Keratinocyte (primary cell): ENCODE data around the gene BTBD6. TPM values are rescaled to one million over a fixed set of nuclear protein-coding genes. Genes with fewer than 3 reads are reported as not detected.

Source experiments
- DNase-seq: peaks from one replicate; pipeline ENCODE4 v3.0.0-alpha.2; 2011; ENCODE audit warnings: low read depth, missing footprints, low spot score
- FAIRE-seq: peaks from 2 replicates; lab custom pipeline; 2011; peaks lifted over from hg19 to GRCh38; lab: Jason Lieb, UNC
- H2AFZ ChIP-seq: 2 replicates; pipeline ENCODE4 v1.6.0; 2012; ENCODE audit warnings: low read length, control low read depth, inconsistent platforms; ENCODE audit not compliant: control insufficient read depth
- H3K27ac ChIP-seq: 2 replicates; pipeline ENCODE4 v1.5.1; 2011; ENCODE audit warnings: low read length; ENCODE audit not compliant: control insufficient read depth, insufficient read depth
- H3K27me3 ChIP-seq: 3 replicates; pipeline ENCODE4 v1.6.0; 2011; ENCODE audit warnings: low read length; ENCODE audit not compliant: control insufficient read depth, insufficient read depth; ENCODE audit errors: extremely low read depth
- H3K36me3 ChIP-seq, 2 experiments: 2 replicates in 1 of 2; 3 replicates in 1 of 2; pipeline ENCODE4 v1.5.1; 2011; ENCODE audit warnings: low read length in 2 of 2, mild to moderate bottlenecking in 1 of 2; ENCODE audit not compliant: control insufficient read depth in 2 of 2, insufficient read depth in 2 of 2; ENCODE audit errors: extremely low read depth in 1 of 2
- H3K4me1 ChIP-seq: 3 replicates; pipeline ENCODE4 v1.5.1; 2011; ENCODE audit warnings: low read length; ENCODE audit not compliant: control insufficient read depth, insufficient read depth; ENCODE audit errors: extremely low read depth
- H3K4me2 ChIP-seq: 3 replicates; pipeline ENCODE4 v1.6.0; 2011; ENCODE audit warnings: low read depth, low read length; ENCODE audit not compliant: control insufficient read depth, insufficient read depth; ENCODE audit errors: extremely low read depth
- H3K4me3 ChIP-seq, 3 experiments: fragments of 200-600 bp in 1 of 3; sonication (generic) in 1 of 3; 2 replicates in 2 of 3; 3 replicates in 1 of 3; pipeline ENCODE4 v1.5.1; 2011 to 2016; ENCODE audit warnings: low read length in 3 of 3, mild to moderate bottlenecking in 3 of 3, control low read depth in 2 of 3, inconsistent platforms in 1 of 3, low read depth in 1 of 3, mixed read lengths in 1 of 3, mixed run types in 1 of 3, moderate library complexity in 1 of 3; ENCODE audit not compliant: control insufficient read depth in 2 of 3, insufficient read depth in 2 of 3; ENCODE audit errors: extremely low read depth in 1 of 3
- H3K79me2 ChIP-seq: 2 replicates; pipeline ENCODE4 v1.6.0; 2012; ENCODE audit warnings: low read length; ENCODE audit not compliant: control insufficient read depth, insufficient read depth
- H3K9ac ChIP-seq: 3 replicates; pipeline ENCODE4 v1.6.0; 2011; ENCODE audit warnings: low read length; ENCODE audit not compliant: control insufficient read depth, insufficient read depth; ENCODE audit errors: extremely low read depth
- H3K9me1 ChIP-seq: 3 replicates; pipeline ENCODE4 v1.6.0; 2011; ENCODE audit warnings: low read length; ENCODE audit not compliant: control insufficient read depth, insufficient read depth; ENCODE audit errors: extremely low read depth
- H3K9me3 ChIP-seq: 2 replicates; pipeline ENCODE4 v1.5.1; 2012; ENCODE audit warnings: low read depth, low read length; ENCODE audit not compliant: control insufficient read depth
- H4K20me1 ChIP-seq: 3 replicates; pipeline ENCODE4 v1.6.0; 2011; ENCODE audit warnings: low read length; ENCODE audit not compliant: control insufficient read depth, insufficient read depth; ENCODE audit errors: extremely low read depth
- EZH2 ChIP-seq: IDR thresholded peaks from one replicate; pipeline ENCODE4 v1.6.1; 2012; ENCODE audit warnings: inconsistent platforms, mild to moderate bottlenecking, low read length, moderate library complexity
- dilution Hi-C: fragments of 300-500 bp; cut with MboI; formaldehyde crosslinking; loops from one replicate; pipeline ENCODE4 v1.7.0; 2020; ENCODE audit warnings: low sequenced_read_pairs; ENCODE audit not compliant: extremely low pct_ligation_motif_present
- polyA plus RNA-seq, 5 experiments: library from polyadenylated mRNA; depleted of rRNA in 3 of 5; stranded (reverse) in 3 of 5; stranded (forward) in 1 of 5; unstranded in 1 of 5; fragments of >200 nt; gene quantifications; 1 replicate in 1 of 5; 2 replicates in 3 of 5; 3 replicates in 1 of 5; pipeline versions ENCODE4 v1.2.1 to v1.2.3, GENCODE V29; 2011 to 2012; ENCODE audit warnings: missing spikeins in 2 of 5, low read depth in 1 of 5, low replicate concordance in 1 of 5
- TF ChIP-seq, protein P1 (sequence below), 3 experiments: IDR thresholded peaks in 1 of 3; conservative IDR thresholded peaks in 1 of 3; optimal IDR thresholded peaks in 1 of 3; 2 replicates in 2 of 3; 3 replicates in 1 of 3; pipeline versions ENCODE3 to v1.5.1; 2011; ENCODE audit warnings: low read length in 3 of 3, mild to moderate bottlenecking in 3 of 3, moderate library complexity in 2 of 3, control low read depth in 1 of 3, inconsistent platforms in 1 of 3; ENCODE audit not compliant: insufficient read depth in 2 of 3; ENCODE audit errors: extremely low read depth in 1 of 3

BTBD6 gene
- polyA plus RNA-seq, 1 donor (not counting 4 experiments of a cell fraction or from before 2014, with no cell fraction given) = 22.2 TPM

DNA sequence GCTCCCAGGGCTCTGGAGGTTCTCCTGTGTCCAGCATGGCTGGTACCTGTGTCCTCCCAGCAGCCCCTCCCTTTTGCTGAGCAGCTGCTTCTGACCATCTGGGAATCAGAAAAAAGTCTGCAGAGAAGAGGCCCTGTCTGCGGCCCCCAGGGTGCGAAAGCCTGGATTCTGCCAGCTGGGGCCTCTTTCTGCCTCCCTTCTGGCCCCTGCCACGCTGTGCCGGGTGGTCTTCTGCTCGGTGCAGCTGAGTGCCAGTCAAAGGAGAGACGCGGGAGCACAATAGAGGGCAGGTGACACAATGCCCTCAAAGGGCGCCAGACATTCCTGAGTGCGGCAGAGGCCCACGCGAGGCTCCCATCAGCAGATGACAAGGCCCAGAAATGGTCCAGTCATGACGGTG, 12.6 kb downstream of the BTBD6 start:
- no peaks in the 10 kb centered on the region for H3K79me2 ChIP-seq
- FAIRE-seq (no peak), DNase-seq (no peak)
- TF ChIP-seq, protein P1, sequence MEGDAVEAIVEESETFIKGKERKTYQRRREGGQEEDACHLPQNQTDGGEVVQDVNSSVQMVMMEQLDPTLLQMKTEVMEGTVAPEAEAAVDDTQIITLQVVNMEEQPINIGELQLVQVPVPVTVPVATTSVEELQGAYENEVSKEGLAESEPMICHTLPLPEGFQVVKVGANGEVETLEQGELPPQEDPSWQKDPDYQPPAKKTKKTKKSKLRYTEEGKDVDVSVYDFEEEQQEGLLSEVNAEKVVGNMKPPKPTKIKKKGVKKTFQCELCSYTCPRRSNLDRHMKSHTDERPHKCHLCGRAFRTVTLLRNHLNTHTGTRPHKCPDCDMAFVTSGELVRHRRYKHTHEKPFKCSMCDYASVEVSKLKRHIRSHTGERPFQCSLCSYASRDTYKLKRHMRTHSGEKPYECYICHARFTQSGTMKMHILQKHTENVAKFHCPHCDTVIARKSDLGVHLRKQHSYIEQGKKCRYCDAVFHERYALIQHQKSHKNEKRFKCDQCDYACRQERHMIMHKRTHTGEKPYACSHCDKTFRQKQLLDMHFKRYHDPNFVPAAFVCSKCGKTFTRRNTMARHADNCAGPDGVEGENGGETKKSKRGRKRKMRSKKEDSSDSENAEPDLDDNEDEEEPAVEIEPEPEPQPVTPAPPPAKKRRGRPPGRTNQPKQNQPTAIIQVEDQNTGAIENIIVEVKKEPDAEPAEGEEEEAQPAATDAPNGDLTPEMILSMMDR (optimal IDR thresholded peaks at IDR 0.05 in 1 of 3, IDR thresholded peaks at IDR 0.05 in 1 of 3, conservative IDR thresholded peaks at IDR 0.05 in 1 of 3; ENCODE audit: extremely low read depth in 1 of 3, insufficient read depth in 2 of 3, low read length in 3 of 3) = no peak
- TF ChIP-seq EZH2 = no peak
- no peak overlapping the region for H3K4me3 ChIP-seq
- no peaks in the 10 kb centered on the region for H3K9me3 ChIP-seq
- no peak overlapping the region for H3K4me2 ChIP-seq
- dilution Hi-C loops = no loop called here
- H4K20me1 ChIP-seq = no peaks in the 10 kb centered on the region
- H2AFZ ChIP-seq = no peak overlapping the region
- H3K4me1 ChIP-seq = no peaks in the 10 kb centered on the region
- no peaks in the 10 kb centered on the region for H3K27me3 ChIP-seq
- H3K9me1 ChIP-seq = no peaks in the 10 kb centered on the region
- no peak overlapping the region for H3K27ac ChIP-seq
- peaks cover 0 to 4% of the 10 kb centered on the region in 2 experiments for H3K36me3 ChIP-seq
- H3K9ac ChIP-seq = no peak overlapping the region

DNA sequence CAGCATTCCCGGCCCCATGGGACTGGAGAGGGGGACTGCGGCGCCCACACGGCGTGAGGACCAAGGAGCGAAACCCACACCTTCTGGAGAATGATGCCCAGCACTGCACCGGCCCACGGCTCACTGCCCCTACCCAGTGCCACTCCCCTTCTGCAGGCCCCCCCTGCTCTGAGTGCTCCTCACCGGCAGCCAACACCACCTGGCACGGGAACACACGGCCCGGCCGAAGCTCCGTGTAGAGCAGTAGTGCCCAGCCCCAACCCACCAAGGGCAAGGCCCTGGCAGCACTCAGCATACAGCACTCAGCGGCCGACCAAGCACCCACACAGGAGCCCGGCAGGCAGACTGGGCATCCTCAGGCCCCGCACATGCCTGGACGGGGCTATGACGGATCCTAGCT, 13.4 kb downstream of the BTBD6 start:
- no peaks in the 10 kb centered on the region for H3K4me1 ChIP-seq
- no peaks in the 10 kb centered on the region for H3K27me3 ChIP-seq
- H3K9me1 ChIP-seq = no peaks in the 10 kb centered on the region
- no peak overlapping the region for H2AFZ ChIP-seq
- H4K20me1 ChIP-seq = no peaks in the 10 kb centered on the region
- no peak for FAIRE-seq
- no peak overlapping the region for H3K27ac ChIP-seq
- TF ChIP-seq EZH2 = no peak
- TF ChIP-seq, protein P1 (optimal IDR thresholded peaks at IDR 0.05 in 1 of 3, IDR thresholded peaks at IDR 0.05 in 1 of 3, conservative IDR thresholded peaks at IDR 0.05 in 1 of 3; ENCODE audit: extremely low read depth in 1 of 3, insufficient read depth in 2 of 3, low read length in 3 of 3) = no peak
- H3K9me3 ChIP-seq = no peaks in the 10 kb centered on the region
- H3K4me3 ChIP-seq = no peak overlapping the region
- DNase-seq = no peak
- H3K4me2 ChIP-seq = no peak overlapping the region
- H3K36me3 ChIP-seq = peaks cover 0 to 4% of the 10 kb centered on the region in 2 experiments
- no peak overlapping the region for H3K9ac ChIP-seq
- dilution Hi-C loops = no loop called here
- H3K79me2 ChIP-seq = no peaks in the 10 kb centered on the region
